ENCODE measurements around the gene JAZF1.
A peak's percentile ranks its signal among the peaks of the same experiment; 100 is the strongest.

Gene JAZF1

GRCh38 chr7:28062197-28062991 lies 118.2 kb downstream of the JAZF1 start:
- peak in 1 of 2 donors; percentile 67 for DNase-seq
- intact Hi-C loops (cut with DNase I; ENCODE audit: low total_unique reads), result no loop called here
- H3K9me3 ChIP-seq, result no peaks in the 10 kb centered on the region

GRCh38 chr7:28061824-28062196 lies 118.8 kb downstream of the JAZF1 start:
- H3K9me3 ChIP-seq, result no peaks in the 10 kb centered on the region
- intact Hi-C loops (cut with DNase I; ENCODE audit: low total_unique reads), result no loop called here
- no peak overlapping the region for H3K27ac ChIP-seq
- DNase-seq, result no peak
- TF ChIP-seq CTCF (IDR thresholded peaks at IDR 0.05), result no peak
- no peaks in the 10 kb centered on the region for H3K36me3 ChIP-seq
- H3K4me3 ChIP-seq, result no peak overlapping the region
- H3K4me1 ChIP-seq, result peaks cover 0 to 13% (median 0%) of the 10 kb centered on the region in 4 donors
- no peaks in the 10 kb centered on the region for H3K27me3 ChIP-seq

More at GRCh38 chr7:28062197-28062991, 118.2 kb downstream of the JAZF1 start:
- no peaks in the 10 kb centered on the region for H3K27me3 ChIP-seq
- no peaks in the 10 kb centered on the region for H3K36me3 ChIP-seq
- H3K4me3 ChIP-seq, result no peak overlapping the region
- H3K4me1 ChIP-seq, result peaks cover 0 to 13% (median 0%) of the 10 kb centered on the region in 4 donors
- no peak overlapping the region for H3K27ac ChIP-seq
- TF ChIP-seq CTCF (IDR thresholded peaks at IDR 0.05), result peak; percentile 40 to 59

- Histone ChIP-seq H3K4me1 (peaks cover 0 to 13% (median 0%) of the 10 kb centered on the region in 4 donors), H3K9me3 (no peaks in the 10 kb centered on the region), H3K4me3 (no peak overlapping the region), H3K27ac (no peak overlapping the region), H3K36me3 (no peaks in the 10 kb centered on the region), H3K27me3 (no peaks in the 10 kb centered on the region)
- DNase-seq, result no peak
- TF ChIP-seq CTCF (IDR thresholded peaks at IDR 0.05), result no peak
- intact Hi-C loops (cut with DNase I; ENCODE audit: low total_unique reads), result no loop called here
Measured at GRCh38 chr7:28060371-28060950, 120.1 kb downstream of the JAZF1 start.

GRCh38 chr7:28055161-28055544 lies 125.4 kb downstream of the JAZF1 start:
- Histone ChIP-seq H3K27ac (no peak overlapping the region), H3K4me3 (no peak overlapping the region), H3K9me3 (no peaks in the 10 kb centered on the region), H3K4me1 (no peaks in the 10 kb centered on the region), H3K27me3 (no peaks in the 10 kb centered on the region), H3K36me3 (no peaks in the 10 kb centered on the region)
- no peak for DNase-seq
- no peak for TF ChIP-seq CTCF (IDR thresholded peaks at IDR 0.05)
- intact Hi-C loops (cut with DNase I; ENCODE audit: low total_unique reads), result no loop called here

GRCh38 chr7:28054531-28055160 lies 125.9 kb downstream of the JAZF1 start:
- no peaks in the 10 kb centered on the region for H3K36me3 ChIP-seq
- H3K9me3 ChIP-seq, result no peaks in the 10 kb centered on the region
- H3K4me1 ChIP-seq, result no peaks in the 10 kb centered on the region
- no peak for TF ChIP-seq CTCF (IDR thresholded peaks at IDR 0.05)
- intact Hi-C loops (cut with DNase I; ENCODE audit: low total_unique reads), result no loop called here
- no peak overlapping the region for H3K27ac ChIP-seq
- H3K4me3 ChIP-seq, result no peak overlapping the region
- no peak for DNase-seq
- no peaks in the 10 kb centered on the region for H3K27me3 ChIP-seq

Measured in tibial artery (tissue), 4 donors.